Keratinocyte (primary cell): ENCODE measurements around the gene LGALS4. TPM values are rescaled to one million over a fixed set of nuclear protein-coding genes. Genes with fewer than 3 reads are reported as not detected.

ENCODE experiments used
- DNase-seq: peaks from one replicate; pipeline ENCODE4 v3.0.0-alpha.2; 2011; ENCODE audit warnings: low read depth, missing footprints, low spot score
- FAIRE-seq: peaks from 2 replicates; lab custom pipeline; 2011; peaks lifted over from hg19 to GRCh38; lab: Jason Lieb, UNC
- H2AFZ ChIP-seq: 2 replicates; pipeline ENCODE4 v1.6.0; 2012; ENCODE audit warnings: low read length, control low read depth, inconsistent platforms; ENCODE audit not compliant: control insufficient read depth
- H3K27ac ChIP-seq: 2 replicates; pipeline ENCODE4 v1.5.1; 2011; ENCODE audit warnings: low read length; ENCODE audit not compliant: control insufficient read depth, insufficient read depth
- H3K27me3 ChIP-seq: 3 replicates; pipeline ENCODE4 v1.6.0; 2011; ENCODE audit warnings: low read length; ENCODE audit not compliant: control insufficient read depth, insufficient read depth; ENCODE audit errors: extremely low read depth
- H3K36me3 ChIP-seq, 2 experiments: 2 replicates in 1 of 2; 3 replicates in 1 of 2; pipeline ENCODE4 v1.5.1; 2011; ENCODE audit warnings: low read length in 2 of 2, mild to moderate bottlenecking in 1 of 2; ENCODE audit not compliant: control insufficient read depth in 2 of 2, insufficient read depth in 2 of 2; ENCODE audit errors: extremely low read depth in 1 of 2
- H3K4me1 ChIP-seq: 3 replicates; pipeline ENCODE4 v1.5.1; 2011; ENCODE audit warnings: low read length; ENCODE audit not compliant: control insufficient read depth, insufficient read depth; ENCODE audit errors: extremely low read depth
- H3K4me2 ChIP-seq: 3 replicates; pipeline ENCODE4 v1.6.0; 2011; ENCODE audit warnings: low read depth, low read length; ENCODE audit not compliant: control insufficient read depth, insufficient read depth; ENCODE audit errors: extremely low read depth
- H3K4me3 ChIP-seq, 3 experiments: fragments of 200-600 bp in 1 of 3; sonication (generic) in 1 of 3; 2 replicates in 2 of 3; 3 replicates in 1 of 3; pipeline ENCODE4 v1.5.1; 2011 to 2016; ENCODE audit warnings: low read length in 3 of 3, mild to moderate bottlenecking in 3 of 3, control low read depth in 2 of 3, inconsistent platforms in 1 of 3, low read depth in 1 of 3, mixed read lengths in 1 of 3, mixed run types in 1 of 3, moderate library complexity in 1 of 3; ENCODE audit not compliant: control insufficient read depth in 2 of 3, insufficient read depth in 2 of 3; ENCODE audit errors: extremely low read depth in 1 of 3
- H3K79me2 ChIP-seq: 2 replicates; pipeline ENCODE4 v1.6.0; 2012; ENCODE audit warnings: low read length; ENCODE audit not compliant: control insufficient read depth, insufficient read depth
- H3K9ac ChIP-seq: 3 replicates; pipeline ENCODE4 v1.6.0; 2011; ENCODE audit warnings: low read length; ENCODE audit not compliant: control insufficient read depth, insufficient read depth; ENCODE audit errors: extremely low read depth
- H3K9me1 ChIP-seq: 3 replicates; pipeline ENCODE4 v1.6.0; 2011; ENCODE audit warnings: low read length; ENCODE audit not compliant: control insufficient read depth, insufficient read depth; ENCODE audit errors: extremely low read depth
- H3K9me3 ChIP-seq: 2 replicates; pipeline ENCODE4 v1.5.1; 2012; ENCODE audit warnings: low read depth, low read length; ENCODE audit not compliant: control insufficient read depth
- H4K20me1 ChIP-seq: 3 replicates; pipeline ENCODE4 v1.6.0; 2011; ENCODE audit warnings: low read length; ENCODE audit not compliant: control insufficient read depth, insufficient read depth; ENCODE audit errors: extremely low read depth
- CTCF ChIP-seq, 3 experiments: IDR thresholded peaks in 1 of 3; conservative IDR thresholded peaks in 1 of 3; optimal IDR thresholded peaks in 1 of 3; 2 replicates in 2 of 3; 3 replicates in 1 of 3; pipeline versions ENCODE3 to v1.5.1; 2011; ENCODE audit warnings: low read length in 3 of 3, mild to moderate bottlenecking in 3 of 3, moderate library complexity in 2 of 3, control low read depth in 1 of 3, inconsistent platforms in 1 of 3; ENCODE audit not compliant: insufficient read depth in 2 of 3; ENCODE audit errors: extremely low read depth in 1 of 3
- EZH2 ChIP-seq: IDR thresholded peaks from one replicate; pipeline ENCODE4 v1.6.1; 2012; ENCODE audit warnings: inconsistent platforms, mild to moderate bottlenecking, low read length, moderate library complexity
- dilution Hi-C: fragments of 300-500 bp; cut with MboI; formaldehyde crosslinking; loops from one replicate; pipeline ENCODE4 v1.7.0; 2020; ENCODE audit warnings: low sequenced_read_pairs; ENCODE audit not compliant: extremely low pct_ligation_motif_present
- polyA plus RNA-seq, 5 experiments: library from polyadenylated mRNA; depleted of rRNA in 3 of 5; stranded (reverse) in 3 of 5; stranded (forward) in 1 of 5; unstranded in 1 of 5; fragments of >200 nt; gene quantifications; 1 replicate in 1 of 5; 2 replicates in 3 of 5; 3 replicates in 1 of 5; pipeline versions ENCODE4 v1.2.1 to v1.2.3, GENCODE V29; 2011 to 2012; ENCODE audit warnings: missing spikeins in 2 of 5, low read depth in 1 of 5, low replicate concordance in 1 of 5

The LGALS4 gene
- polyA plus RNA-seq, 1 donor (not counting 4 experiments of a cell fraction or from before 2014, with no cell fraction given) = 0.13 TPM

GRCh38 chr19:38849147-38849859, 36.6 kb upstream of the LGALS4 start:
- Histone ChIP-seq H3K27ac (peak overlapping the region; percentile 99), H3K79me2 (peaks cover 46% of the 10 kb centered on the region), H3K9ac (peak overlapping the region; percentile 98), H3K27me3 (no peaks in the 10 kb centered on the region), H2AFZ (no peak overlapping the region), H3K9me1 (peaks cover 2% of the 10 kb centered on the region), H3K4me3 (peak overlapping the region; percentile 57 to 100 (median 84)), H3K36me3 (peaks cover 27 to 35% of the 10 kb centered on the region in 2 experiments), H4K20me1 (peaks cover 13% of the 10 kb centered on the region), H3K9me3 (no peaks in the 10 kb centered on the region), H3K4me2 (peak overlapping the region; percentile 100), H3K4me1 (peaks cover 36% of the 10 kb centered on the region)
- TF ChIP-seq EZH2 (no peak), CTCF (optimal IDR thresholded peaks at IDR 0.05 in 1 of 3, IDR thresholded peaks at IDR 0.05 in 1 of 3, conservative IDR thresholded peaks at IDR 0.05 in 1 of 3; ENCODE audit: extremely low read depth in 1 of 3, insufficient read depth in 2 of 3, low read length in 3 of 3) (no peak)
- FAIRE-seq = no peak
- dilution Hi-C loops = no loop called here
- no peak for DNase-seq

- Histone ChIP-seq H3K4me2 (peak overlapping the region; percentile 100), H3K4me3 (peak overlapping the region; percentile 57 to 100 (median 84)), H3K9ac (peak overlapping the region; percentile 98), H3K36me3 (peaks cover 35 to 42% of the 10 kb centered on the region in 2 experiments), H3K9me3 (no peaks in the 10 kb centered on the region), H3K4me1 (peaks cover 36% of the 10 kb centered on the region), H3K27me3 (no peaks in the 10 kb centered on the region), H4K20me1 (peaks cover 18% of the 10 kb centered on the region), H3K79me2 (peaks cover 54% of the 10 kb centered on the region), H2AFZ (no peak overlapping the region), H3K27ac (peak overlapping the region; percentile 99), H3K9me1 (peaks cover 2% of the 10 kb centered on the region)
- DNase-seq = no peak
- FAIRE-seq = no peak
- TF ChIP-seq CTCF (optimal IDR thresholded peaks at IDR 0.05 in 1 of 3, IDR thresholded peaks at IDR 0.05 in 1 of 3, conservative IDR thresholded peaks at IDR 0.05 in 1 of 3; ENCODE audit: extremely low read depth in 1 of 3, insufficient read depth in 2 of 3, low read length in 3 of 3) (no peak), EZH2 (no peak)
- dilution Hi-C loops = no loop called here
These were observed 35.8 kb upstream of the LGALS4 start for GRCh38 chr19:38848299-38849146.
